Suprapubic skin (tissue), 4 donors: ENCODE results near the gene KRT12. TPM values are rescaled to one million over a fixed set of nuclear protein-coding genes. Genes with fewer than 3 reads are reported as not detected.

Source experiments
- DNase-seq, 2 donors: peaks; one replicate each; pipeline ENCODE4 v3.0.0-alpha.2; 2019; ENCODE audit warnings: low spot score in 2 of 2
- H3K27ac ChIP-seq: fragments of 200-600 bp; sonication (generic); one replicate; pipeline ENCODE4 v1.5.1; 2019
- H3K27me3 ChIP-seq: fragments of 200-600 bp; sonication (generic); one replicate; pipeline ENCODE4 v1.5.1; 2019
- H3K36me3 ChIP-seq: fragments of 200-600 bp; sonication (generic); one replicate; pipeline ENCODE4 v1.5.1; 2019
- H3K4me1 ChIP-seq: fragments of 200-600 bp; sonication (generic); one replicate; pipeline ENCODE4 v1.5.1; 2019
- H3K4me3 ChIP-seq: fragments of 200-600 bp; sonication (generic); one replicate; pipeline ENCODE4 v1.5.1; 2019; ENCODE audit warnings: mild to moderate bottlenecking
- H3K9me3 ChIP-seq: fragments of 200-600 bp; sonication (generic); one replicate; pipeline ENCODE4 v1.5.1; 2019
- CTCF ChIP-seq, 2 donors: fragments of 200-600 bp in 1 of 2; fragments of 450-650 bp in 1 of 2; sonication (generic) in 1 of 2; IDR thresholded peaks; one replicate each; pipeline ENCODE4 v1.5.1; 2016 to 2019; ENCODE audit warnings: antibody characterized with exemption in 2 of 2, mild to moderate bottlenecking in 1 of 2, moderate library complexity in 1 of 2
- EP300 ChIP-seq: sonication (generic); formaldehyde crosslinking; IDR thresholded peaks from one replicate; pipeline ENCODE4 v1.6.1; 2017; ENCODE audit warnings: antibody characterized with exemption
- POLR2A ChIP-seq, 2 donors: fragments of 450-650 bp; IDR thresholded peaks; one replicate each; pipeline ENCODE4 v1.6.1; 2017; ENCODE audit warnings: antibody characterized with exemption in 2 of 2, mild to moderate bottlenecking in 2 of 2, moderate library complexity in 2 of 2
- POLR2AphosphoS5 ChIP-seq, 3 donors: sonication (generic); formaldehyde crosslinking; IDR thresholded peaks; one replicate each; pipeline ENCODE4 v1.6.1; 2017; ENCODE audit warnings: antibody characterized with exemption in 3 of 3
- WGBS: methylation state at CpG from one replicate; pipeline ENCODE4 v1.1.5; 2018; 5-methylcytosine and 5-hydroxymethylcytosine counted together
- total RNA-seq, 4 donors: library from RNA; depleted of rRNA; stranded (reverse); fragments of >200 nt; gene quantifications; one replicate each; pipeline ENCODE4 v1.1.0, GENCODE V29; 2016

The KRT12 gene
- total RNA-seq, 4 donors from 2014 or later, result not detected

GRCh38 chr17:40839194-40839593, 27.8 kb downstream of the KRT12 start:
- Histone ChIP-seq H3K27ac (no peak overlapping the region), H3K9me3 (no peaks in the 10 kb centered on the region), H3K27me3 (peaks cover 3% of the 10 kb centered on the region), H3K36me3 (peaks cover 6% of the 10 kb centered on the region), H3K4me3 (no peak overlapping the region), H3K4me1 (no peaks in the 10 kb centered on the region)
- 81% methylated on average over 3 of the region's 3 CpGs for WGBS
- no peak for TF ChIP-seq POLR2A (IDR thresholded peaks at IDR 0.05)
- no peak for DNase-seq

- H3K4me1 ChIP-seq, result no peaks in the 10 kb centered on the region
- peaks cover 6% of the 10 kb centered on the region for H3K36me3 ChIP-seq
- peaks cover 3% of the 10 kb centered on the region for H3K27me3 ChIP-seq
- TF ChIP-seq POLR2A (IDR thresholded peaks at IDR 0.05) (no peak), CTCF (IDR thresholded peaks at IDR 0.05) (no peak), EP300 (no peak), POLR2AphosphoS5 (IDR thresholded peaks at IDR 0.05) (no peak)
- H3K9me3 ChIP-seq, result no peaks in the 10 kb centered on the region
- no peak for DNase-seq
- no peak overlapping the region for H3K4me3 ChIP-seq
- no peak overlapping the region for H3K27ac ChIP-seq
- 91% methylated on average over 4 of the region's 4 CpGs for WGBS
Observed at GRCh38 chr17:40836020-40836419, 31.0 kb downstream of the KRT12 start.

GRCh38 chr17:40833882-40834281, 33.1 kb downstream of the KRT12 start:
- H3K4me3 ChIP-seq, result no peak overlapping the region
- TF ChIP-seq POLR2A (IDR thresholded peaks at IDR 0.05) (no peak), EP300 (no peak), CTCF (IDR thresholded peaks at IDR 0.05) (no peak)
- H3K27ac ChIP-seq, result no peak overlapping the region
- peaks cover 6% of the 10 kb centered on the region for H3K36me3 ChIP-seq
- no peak for DNase-seq
- no peaks in the 10 kb centered on the region for H3K4me1 ChIP-seq
- H3K27me3 ChIP-seq, result no peaks in the 10 kb centered on the region
- no peaks in the 10 kb centered on the region for H3K9me3 ChIP-seq

GRCh38 chr17:40832840-40833239, 34.2 kb downstream of the KRT12 start:
- H3K27ac ChIP-seq, result no peak overlapping the region
- no peak for DNase-seq
- WGBS, result 76% methylated on average over 3 of the region's 3 CpGs
- no peaks in the 10 kb centered on the region for H3K4me1 ChIP-seq
- H3K4me3 ChIP-seq, result no peak overlapping the region
- peaks cover 6% of the 10 kb centered on the region for H3K36me3 ChIP-seq
- TF ChIP-seq POLR2AphosphoS5 (IDR thresholded peaks at IDR 0.05) (no peak), CTCF (IDR thresholded peaks at IDR 0.05) (no peak), POLR2A (IDR thresholded peaks at IDR 0.05) (no peak), EP300 (no peak)
- no peaks in the 10 kb centered on the region for H3K9me3 ChIP-seq
- H3K27me3 ChIP-seq, result no peaks in the 10 kb centered on the region

GRCh38 chr17:40830085-40830776, 36.8 kb downstream of the KRT12 start:
- H3K36me3 ChIP-seq, result peaks cover 6% of the 10 kb centered on the region
- no peak overlapping the region for H3K4me3 ChIP-seq
- H3K27me3 ChIP-seq, result no peaks in the 10 kb centered on the region
- 85% methylated on average over 2 of the region's 2 CpGs for WGBS
- no peak for TF ChIP-seq EP300
- no peak for TF ChIP-seq POLR2AphosphoS5 (IDR thresholded peaks at IDR 0.05)
- no peak for TF ChIP-seq CTCF (IDR thresholded peaks at IDR 0.05)
- TF ChIP-seq POLR2A (IDR thresholded peaks at IDR 0.05), result no peak
- no peak for DNase-seq
- no peak overlapping the region for H3K27ac ChIP-seq
- peaks cover 6% of the 10 kb centered on the region for H3K4me1 ChIP-seq
- H3K9me3 ChIP-seq, result no peaks in the 10 kb centered on the region
